GM12872 (cell line): ENCODE measurements around the gene FHOD3.

Source experiments
- CTCF ChIP-seq: IDR thresholded peaks from 3 replicates; pipeline ENCODE4 v1.5.1; 2011; ENCODE audit warnings: low read depth, mild to moderate bottlenecking, low read length, moderate library complexity; ENCODE audit not compliant: insufficient read depth

The FHOD3 gene

GRCh38 chr18:36441426-36442240, 144.1 kb downstream of the FHOD3 start:
- TF ChIP-seq CTCF = no peak

DNA sequence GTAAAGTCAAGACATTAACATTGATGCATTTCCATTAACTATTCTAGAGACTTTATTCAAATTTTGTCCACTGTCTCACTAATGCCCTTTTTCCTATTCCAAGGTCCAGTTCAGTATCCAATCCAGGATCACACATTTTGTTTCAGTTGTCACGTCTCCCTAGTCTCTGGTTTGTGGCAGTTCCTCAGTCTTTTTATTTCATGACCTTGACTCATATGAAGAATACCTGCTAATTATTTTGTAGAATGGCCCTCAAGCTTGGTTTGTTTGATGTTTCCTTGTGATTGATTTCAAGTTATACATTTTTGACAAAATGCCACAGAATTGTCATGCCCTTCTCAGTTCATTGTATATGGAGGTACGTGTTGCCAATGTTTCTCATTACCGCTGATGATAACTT, 145.2 kb downstream of the FHOD3 start:
- no peak for TF ChIP-seq CTCF

- TF ChIP-seq CTCF = no peak
Observed at GRCh38 chr18:36446059-36446458, 148.5 kb downstream of the FHOD3 start.

GRCh38 chr18:36448384-36449290, 151.1 kb downstream of the FHOD3 start:
- no peak for TF ChIP-seq CTCF

GRCh38 chr18:36449451-36449850, 151.9 kb downstream of the FHOD3 start:
- no peak for TF ChIP-seq CTCF

- TF ChIP-seq CTCF = no peak
Observed at GRCh38 chr18:36450264-36450663, 152.8 kb downstream of the FHOD3 start.

DNA sequence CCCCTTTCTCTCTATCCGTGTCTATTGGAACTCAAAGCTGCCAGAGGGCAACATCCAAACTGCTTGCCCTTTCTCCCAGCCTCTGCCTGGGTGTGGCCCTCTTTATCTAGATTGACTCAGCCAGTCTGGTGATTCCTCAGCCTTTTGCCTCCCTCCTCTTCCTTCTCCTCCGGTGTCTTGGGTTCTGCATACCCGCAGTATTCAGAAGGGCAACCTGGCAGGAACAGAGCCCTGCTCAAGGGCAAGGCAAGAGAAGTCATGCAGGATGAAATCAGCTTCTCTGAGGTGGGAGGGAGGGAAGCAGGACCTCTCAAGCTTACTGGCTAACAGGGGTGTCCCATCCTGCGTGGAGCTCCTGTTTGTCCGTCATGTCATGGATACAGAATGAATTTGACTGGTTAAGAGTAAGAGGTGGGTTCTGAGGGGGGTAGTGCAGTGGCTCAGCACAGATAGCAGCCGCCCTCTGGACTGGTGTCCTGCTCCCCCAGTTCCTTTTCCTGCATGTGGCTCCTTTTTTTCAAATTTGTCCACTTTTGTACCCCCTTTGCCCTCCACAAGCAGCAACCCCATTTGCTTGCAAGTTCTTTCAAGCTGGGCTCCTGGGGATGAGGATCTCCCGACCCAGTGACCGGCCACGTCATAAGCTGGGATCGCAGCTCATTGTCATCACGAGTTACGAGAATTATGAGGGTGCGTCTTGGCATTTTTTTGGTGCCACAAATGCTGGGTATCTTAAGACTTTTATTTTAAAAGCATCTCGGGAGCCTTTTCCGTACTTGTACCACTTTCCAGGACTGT, 154.1 kb downstream of the FHOD3 start:
- TF ChIP-seq CTCF = no peak
